GM12864 (cell line): ENCODE data around the gene MMD2.
"Not testable (repeated sequence)": the region's sequence is repeated elsewhere in the genome, so short reads cannot be mapped to it uniquely, and the experiment has no call there.

Experiments used
- DNase-seq: peaks from one replicate; pipeline ENCODE4 v3.0.0-alpha.2; 2011; ENCODE audit warnings: low read depth
- H3K4me3 ChIP-seq: 2 replicates; pipeline ENCODE4 v1.5.1; 2011; ENCODE audit warnings: mild to moderate bottlenecking, low read depth, low read length, control low read depth
- CTCF ChIP-seq: IDR thresholded peaks from 2 replicates; pipeline ENCODE4 v1.5.1; 2011; ENCODE audit warnings: low read depth, mild to moderate bottlenecking, moderate library complexity, low read length, control low read depth, inconsistent platforms; ENCODE audit errors: missing control alignments

MMD2 gene

GRCh38 chr7:4894482-4894881 lies 64.5 kb downstream of the MMD2 start:
- no peak for DNase-seq
- no peak overlapping the region for H3K4me3 ChIP-seq
- TF ChIP-seq CTCF, result no peak

GRCh38 chr7:4893929-4894475 lies 65.0 kb downstream of the MMD2 start:
- H3K4me3 ChIP-seq, result no peak overlapping the region
- DNase-seq, result no peak
- no peak for TF ChIP-seq CTCF

GRCh38 chr7:4893188-4893587 lies 65.8 kb downstream of the MMD2 start:
- DNase-seq, H3K4me3 ChIP-seq: not testable (repeated sequence)

GRCh38 chr7:4891522-4891921 lies 67.5 kb downstream of the MMD2 start:
- DNase-seq, result not testable (repeated sequence)

GRCh38 chr7:4889682-4890081 lies 69.3 kb downstream of the MMD2 start:
- no peak for TF ChIP-seq CTCF
- no peak for DNase-seq

More at GRCh38 chr7:4891522-4891921, 67.5 kb downstream of the MMD2 start:
- H3K4me3 ChIP-seq, result not testable (repeated sequence)

GRCh38 chr7:4888161-4888560 lies 70.8 kb downstream of the MMD2 start:
- no peak for DNase-seq
- no peak overlapping the region for H3K4me3 ChIP-seq

More at GRCh38 chr7:4889682-4890081, 69.3 kb downstream of the MMD2 start:
- no peak overlapping the region for H3K4me3 ChIP-seq

GRCh38 chr7:4886671-4887070 lies 72.3 kb downstream of the MMD2 start:
- DNase-seq, result no peak
- TF ChIP-seq CTCF, result no peak
- no peak overlapping the region for H3K4me3 ChIP-seq

More at GRCh38 chr7:4888161-4888560, 70.8 kb downstream of the MMD2 start:
- TF ChIP-seq CTCF, result no peak

- no peak for TF ChIP-seq CTCF
Measured at GRCh38 chr7:4885317-4885807, 73.6 kb downstream of the MMD2 start.

More at GRCh38 chr7:4885317-4885807, 73.6 kb downstream of the MMD2 start:
- no peak for DNase-seq
- no peak overlapping the region for H3K4me3 ChIP-seq
